Neutrophil (primary cell): ENCODE results near the gene TMEM63A.

Experiments used
- H3K27ac ChIP-seq: fragments of 200-600 bp; sonication (generic); 2 replicates; pipeline ENCODE4 v1.5.1; 2016; ENCODE audit warnings: mild to moderate bottlenecking, moderate library complexity
- H3K27me3 ChIP-seq: fragments of 200-600 bp; sonication (generic); 2 replicates; pipeline ENCODE4 v1.6.0; 2016; ENCODE audit warnings: mild to moderate bottlenecking
- H3K36me3 ChIP-seq: fragments of 200-600 bp; sonication (generic); 2 replicates; pipeline ENCODE4 v1.5.1; 2017
- H3K4me1 ChIP-seq, 2 experiments: fragments of 200-600 bp in 1 of 2; sonication (generic) in 1 of 2; 1 replicate in 1 of 2; 2 replicates in 1 of 2; pipeline versions ENCODE4 v1.5.1 to v1.6.1; 2013 to 2016; ENCODE audit warnings: low read depth in 1 of 2, low read length in 1 of 2, mild to moderate bottlenecking in 1 of 2, moderate library complexity in 1 of 2; ENCODE audit not compliant: control insufficient read depth in 1 of 2, insufficient read depth in 1 of 2
- H3K4me3 ChIP-seq, 2 experiments: fragments of 200-600 bp in 1 of 2; sonication (generic) in 1 of 2; 1 replicate in 1 of 2; 2 replicates in 1 of 2; pipeline ENCODE4 v1.5.1; 2013 to 2016; ENCODE audit warnings: low read depth in 1 of 2, low read length in 1 of 2, mild to moderate bottlenecking in 1 of 2, moderate library complexity in 1 of 2
- H3K9me3 ChIP-seq: fragments of 200-600 bp; sonication (generic); 2 replicates; pipeline ENCODE4 v1.5.1; 2016
- TF ChIP-seq, protein P1 (sequence below): fragments of 200-600 bp; sonication (generic); IDR thresholded peaks from 2 replicates; pipeline ENCODE4 v1.5.1; 2016; ENCODE audit warnings: antibody characterized with exemption

TMEM63A gene

DNA sequence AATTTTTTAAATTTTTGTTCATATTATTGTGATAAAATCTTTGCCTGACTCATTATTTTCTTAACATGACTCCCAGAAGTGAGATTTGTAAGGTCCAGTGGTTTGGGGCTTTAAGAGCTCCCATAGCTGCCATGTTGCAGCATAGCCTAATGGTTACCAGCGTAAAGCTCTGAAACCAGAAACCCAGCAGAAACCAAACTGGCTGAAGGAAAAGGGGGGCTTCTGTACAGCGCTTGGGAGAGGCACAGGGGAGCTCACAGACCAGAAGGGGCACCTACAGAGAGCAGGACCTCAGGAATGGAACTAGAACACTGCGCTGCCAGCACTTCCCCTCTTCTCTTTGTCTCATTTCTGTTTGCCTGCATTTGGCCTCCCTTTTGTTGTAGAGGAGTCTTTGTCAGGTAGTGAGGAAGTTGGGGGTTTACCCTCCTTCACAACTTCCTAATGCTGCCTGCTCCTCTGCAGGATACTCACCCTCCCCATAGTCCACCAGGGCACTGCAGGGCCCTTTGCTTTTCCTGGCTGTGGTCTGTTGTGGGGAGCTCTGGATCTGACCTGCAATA is 44.5 kb upstream of the TMEM63A start:
- H3K27me3 ChIP-seq: no peaks in the 10 kb centered on the region
- H3K4me3 ChIP-seq: no peak overlapping the region
- H3K27ac ChIP-seq: peak overlapping the region; percentile 63
- H3K36me3 ChIP-seq: peaks cover 9% of the 10 kb centered on the region
- peaks cover 30 to 36% of the 10 kb centered on the region in 2 experiments for H3K4me1 ChIP-seq
- H3K9me3 ChIP-seq: no peaks in the 10 kb centered on the region
- TF ChIP-seq, protein P1, sequence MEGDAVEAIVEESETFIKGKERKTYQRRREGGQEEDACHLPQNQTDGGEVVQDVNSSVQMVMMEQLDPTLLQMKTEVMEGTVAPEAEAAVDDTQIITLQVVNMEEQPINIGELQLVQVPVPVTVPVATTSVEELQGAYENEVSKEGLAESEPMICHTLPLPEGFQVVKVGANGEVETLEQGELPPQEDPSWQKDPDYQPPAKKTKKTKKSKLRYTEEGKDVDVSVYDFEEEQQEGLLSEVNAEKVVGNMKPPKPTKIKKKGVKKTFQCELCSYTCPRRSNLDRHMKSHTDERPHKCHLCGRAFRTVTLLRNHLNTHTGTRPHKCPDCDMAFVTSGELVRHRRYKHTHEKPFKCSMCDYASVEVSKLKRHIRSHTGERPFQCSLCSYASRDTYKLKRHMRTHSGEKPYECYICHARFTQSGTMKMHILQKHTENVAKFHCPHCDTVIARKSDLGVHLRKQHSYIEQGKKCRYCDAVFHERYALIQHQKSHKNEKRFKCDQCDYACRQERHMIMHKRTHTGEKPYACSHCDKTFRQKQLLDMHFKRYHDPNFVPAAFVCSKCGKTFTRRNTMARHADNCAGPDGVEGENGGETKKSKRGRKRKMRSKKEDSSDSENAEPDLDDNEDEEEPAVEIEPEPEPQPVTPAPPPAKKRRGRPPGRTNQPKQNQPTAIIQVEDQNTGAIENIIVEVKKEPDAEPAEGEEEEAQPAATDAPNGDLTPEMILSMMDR: no peak

- peak within 1 kb of the TSS; percentile 94 for H3K27ac ChIP-seq
- peak within 1 kb of the TSS; percentile 84 to 99 for H3K4me3 ChIP-seq
- peaks cover 25% of the 10 kb centered on the region for H3K36me3 ChIP-seq
- TF ChIP-seq, protein P1: peak; percentile 49
- H3K9me3 ChIP-seq: no peaks in the 10 kb centered on the region
- no peaks in the 10 kb centered on the region for H3K27me3 ChIP-seq
- peaks cover 30 to 44% of the 10 kb centered on the region in 2 experiments for H3K4me1 ChIP-seq
Measured at GRCh38 chr1:225923692-225924555, 41.7 kb upstream of the TMEM63A start, which contains the start of gene PYCR2. TSS of gene PYCR2 (minus strand) at chr1:225924250. CDS start at chr1:225924110, 140 bp downstream.

- Histone ChIP-seq H3K9me3 (no peaks in the 10 kb centered on the region), H3K4me3 (peak overlapping the region; percentile 84 to 99), H3K36me3 (peaks cover 28% of the 10 kb centered on the region), H3K4me1 (peaks cover 30 to 44% of the 10 kb centered on the region in 2 experiments), H3K27ac (peak overlapping the region; percentile 94), H3K27me3 (no peaks in the 10 kb centered on the region)
- TF ChIP-seq, protein P1: no peak
Measured at GRCh38 chr1:225923381-225923691, 41.2 kb upstream of the TMEM63A start.

DNA sequence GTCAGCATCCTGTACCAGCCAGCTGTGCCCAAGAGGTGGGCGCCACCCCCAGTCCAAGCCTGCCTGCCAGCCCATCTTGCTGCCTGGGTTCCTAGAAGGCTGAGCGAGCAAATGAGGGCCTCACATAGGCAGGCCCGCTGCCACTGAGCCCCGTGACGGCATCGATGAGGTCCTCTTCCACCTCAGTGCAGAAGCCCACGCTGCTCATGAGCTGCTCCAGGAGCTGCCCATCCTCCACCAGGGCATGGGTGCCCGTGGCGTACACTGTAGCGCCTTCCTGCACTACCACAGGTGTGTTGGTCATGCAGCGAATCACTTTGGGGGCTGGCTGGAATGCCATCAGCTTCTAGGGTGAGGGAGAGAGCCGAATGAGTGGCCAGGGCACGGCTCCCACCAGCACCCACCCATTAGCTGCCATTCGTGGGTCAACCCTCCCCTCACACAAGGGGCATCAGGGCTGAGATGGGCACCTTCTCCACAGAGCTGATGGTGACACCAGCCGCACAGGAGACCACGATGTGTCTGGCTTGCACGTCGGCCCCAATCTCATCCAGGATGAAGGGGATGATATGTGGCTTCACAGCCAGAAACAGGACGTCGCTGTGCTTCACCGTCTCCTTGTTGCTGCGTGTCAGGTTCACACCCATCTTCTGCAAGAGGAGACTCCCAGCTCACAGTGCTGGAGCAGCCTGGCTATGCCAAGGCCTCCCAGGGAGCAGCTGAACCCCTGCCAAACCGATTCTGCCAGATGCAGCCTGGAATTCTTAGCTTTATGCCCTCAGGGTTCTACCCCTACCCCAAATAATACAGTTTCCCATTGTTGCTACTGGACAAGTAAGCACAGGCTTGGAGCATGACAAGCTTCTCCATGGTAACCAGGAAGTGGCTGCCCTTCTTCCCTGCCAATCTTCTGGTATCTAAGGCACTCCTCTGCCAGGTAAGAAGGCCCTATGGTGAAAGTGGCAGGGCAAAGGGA is 39.8 kb upstream of the TMEM63A start:
- TF ChIP-seq, protein P1: no peak
- Histone ChIP-seq H3K4me1 (peaks cover 30 to 42% of the 10 kb centered on the region in 2 experiments), H3K9me3 (no peaks in the 10 kb centered on the region), H3K27me3 (no peaks in the 10 kb centered on the region), H3K4me3 (no peak overlapping the region), H3K36me3 (peaks cover 33% of the 10 kb centered on the region), H3K27ac (peak overlapping the region; percentile 0)

DNA sequence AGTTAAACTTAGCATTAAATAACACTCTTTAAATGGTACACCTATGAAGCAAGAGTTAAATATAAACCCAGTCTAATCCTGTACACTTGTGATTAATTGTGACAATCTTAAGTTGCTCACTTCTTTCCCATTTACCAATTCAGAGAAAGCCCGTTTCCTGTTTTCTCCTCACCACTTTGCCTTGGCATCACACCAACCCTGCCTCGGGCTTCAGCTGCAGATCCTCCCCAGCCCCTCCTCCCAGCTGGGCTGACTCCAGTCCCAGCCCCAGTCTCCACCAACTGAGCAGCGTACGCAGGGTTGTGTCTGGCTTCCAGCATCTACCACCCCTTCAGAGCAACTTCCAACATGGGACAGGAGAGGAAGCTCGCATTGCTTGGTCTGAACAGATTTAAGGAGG is 37.7 kb upstream of the TMEM63A start:
- Histone ChIP-seq H3K27ac (peak overlapping the region; percentile 57), H3K4me1 (peaks cover 20 to 32% of the 10 kb centered on the region in 2 experiments), H3K9me3 (no peaks in the 10 kb centered on the region), H3K4me3 (no peak overlapping the region), H3K36me3 (peaks cover 53% of the 10 kb centered on the region), H3K27me3 (no peaks in the 10 kb centered on the region)
- TF ChIP-seq, protein P1: no peak
